ENCODE results near the gene SEMA7A. TPM values are rescaled to one million over a fixed set of nuclear protein-coding genes. Genes with fewer than 3 reads are reported as not detected.
"Not testable (repeated sequence)": the region's sequence is repeated elsewhere in the genome, so short reads cannot be mapped to it uniquely, and the experiment has no call there.

The SEMA7A gene
- total and polyA plus RNA-seq, 2 of the 4 experiments (the other 2 are of a cell fraction): 30.5 to 87.3 TPM

DNA sequence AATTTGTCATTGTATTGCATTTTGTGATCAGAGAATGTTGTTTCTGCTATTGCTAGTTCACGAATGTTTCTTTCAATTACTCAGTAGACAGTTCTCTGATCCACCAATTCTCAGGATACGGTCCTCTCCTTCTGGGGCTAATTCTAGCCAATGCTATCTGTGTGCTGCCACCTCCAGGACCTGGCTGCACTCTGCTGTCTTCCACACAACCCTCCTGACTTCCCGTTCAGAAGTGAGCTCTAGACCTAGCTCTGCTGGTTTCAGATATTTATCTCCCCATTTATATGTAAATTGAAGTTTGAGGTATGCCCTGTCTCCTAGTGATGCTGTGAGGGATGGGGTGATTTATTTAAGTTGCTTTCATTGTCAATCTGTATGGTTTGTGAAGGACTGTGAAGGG is 48.9 kb upstream of the SEMA7A start:
- H3K27me3 ChIP-seq (ENCODE audit: control insufficient read depth, insufficient read depth, low read length): no peaks in the 10 kb centered on the region
- no peak overlapping the region for H2BK120ac ChIP-seq (ENCODE audit: low read depth, low read length)
- no peak overlapping the region for H2AK9ac ChIP-seq (replicated peaks; ENCODE audit: low read depth, low read length, poor library complexity)
- no peak overlapping the region for H2AK5ac ChIP-seq (ENCODE audit: low read depth, low read length)
- no peak overlapping the region for H2BK15ac ChIP-seq (ENCODE audit: low read depth, low read length)
- no peaks in the 10 kb centered on the region for H3K4me1 ChIP-seq (ENCODE audit: control insufficient read depth, insufficient read depth, low read length)
- no peaks in the 10 kb centered on the region for H3K9me1 ChIP-seq (ENCODE audit: insufficient read depth, low read length)
- no peak overlapping the region for H2BK5ac ChIP-seq (ENCODE audit: low read depth, low read length, poor library complexity, severe bottlenecking)
- H3K56ac ChIP-seq (ENCODE audit: extremely low read depth, insufficient read depth, low read length): no peak overlapping the region
- no peak for TF ChIP-seq MXI1 (IDR thresholded peaks at IDR 0.05; ENCODE audit: borderline replicate concordance, low read depth, low read length)
- TF ChIP-seq RAD21 (IDR thresholded peaks at IDR 0.05; ENCODE audit: low read length): peak; percentile 14; the same call in 1 of the 2 replicates
- no peak for TF ChIP-seq MAZ (IDR thresholded peaks at IDR 0.05; ENCODE audit: borderline replicate concordance, low read depth, low read length)
- peak; percentile 5; the same call in 1 of the 2 replicates for TF ChIP-seq SMC3 (IDR thresholded peaks at IDR 0.05; ENCODE audit: low read depth, low read length)
- TF ChIP-seq FOS (IDR thresholded peaks at IDR 0.05; ENCODE audit: low read depth, low read length): no peak
- TF ChIP-seq, protein P1, sequence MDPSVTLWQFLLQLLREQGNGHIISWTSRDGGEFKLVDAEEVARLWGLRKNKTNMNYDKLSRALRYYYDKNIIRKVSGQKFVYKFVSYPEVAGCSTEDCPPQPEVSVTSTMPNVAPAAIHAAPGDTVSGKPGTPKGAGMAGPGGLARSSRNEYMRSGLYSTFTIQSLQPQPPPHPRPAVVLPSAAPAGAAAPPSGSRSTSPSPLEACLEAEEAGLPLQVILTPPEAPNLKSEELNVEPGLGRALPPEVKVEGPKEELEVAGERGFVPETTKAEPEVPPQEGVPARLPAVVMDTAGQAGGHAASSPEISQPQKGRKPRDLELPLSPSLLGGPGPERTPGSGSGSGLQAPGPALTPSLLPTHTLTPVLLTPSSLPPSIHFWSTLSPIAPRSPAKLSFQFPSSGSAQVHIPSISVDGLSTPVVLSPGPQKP (IDR thresholded peaks at IDR 0.05; ENCODE audit: borderline replicate concordance, low read depth, low read length): no peak
- H3K23ac ChIP-seq (ENCODE audit: low read depth, low read length): no peak overlapping the region
- no peak overlapping the region for H3K9ac ChIP-seq (ENCODE audit: low read depth, low read length)
- ChIA-PET CTCF (no interaction called here), POLR2A (ENCODE audit: unreplicated experiment) (no interaction called here)
- H3K18ac ChIP-seq (ENCODE audit: low read depth, low read length): no peak overlapping the region
- no peaks in the 10 kb centered on the region for H3K36me3 ChIP-seq (ENCODE audit: control insufficient read depth, insufficient read depth, low read length)
- ATAC-seq (ENCODE audit: low read depth) (no peak), DNase-seq (no peak)
- dilution Hi-C loops (cut with HindIII; ENCODE audit: low sequenced_read_pairs, unreplicated experiment): no loop called here
- in situ Hi-C loops (cut with MboI; ENCODE audit: low sequenced_read_pairs): no loop called here
- no peak overlapping the region for H4K8ac ChIP-seq (ENCODE audit: low read depth in 2 of 2, low read length in 2 of 2)
- no peak overlapping the region for H4K5ac ChIP-seq (ENCODE audit: low read depth, low read length)
- H2BK20ac ChIP-seq (ENCODE audit: low read depth, low read length): no peak overlapping the region
- H3K4ac ChIP-seq (ENCODE audit: low read depth, low read length): no peak overlapping the region
- intact Hi-C loops (cut with micrococcal nuclease): no loop called here
- no peaks in the 10 kb centered on the region for H3K79me1 ChIP-seq (ENCODE audit: low read depth in 1 of 2, low read length in 2 of 2)
- no peaks in the 10 kb centered on the region for H3K9me3 ChIP-seq (ENCODE audit: control insufficient read depth, insufficient read depth, low read length)
- no peak overlapping the region for H3K4me2 ChIP-seq (ENCODE audit: low read depth, low read length)
- H2AFZ ChIP-seq (replicated peaks; ENCODE audit: low read length, poor library complexity): no peak overlapping the region
- H4K20me1 ChIP-seq (ENCODE audit: insufficient read depth, low read length): no peaks in the 10 kb centered on the region
- BruUV-seq (replicated peaks): no TSS peak
- H3K4me3 ChIP-seq (ENCODE audit: insufficient read depth, low read depth, low read length): no peak overlapping the region
- no peak overlapping the region for H3K14ac ChIP-seq (replicated peaks; ENCODE audit: low read depth, low read length)
- H3K27ac ChIP-seq (ENCODE audit: insufficient read depth, low read length): no peak overlapping the region
- H4K91ac ChIP-seq (ENCODE audit: insufficient read depth, low read depth, low read length): no peak overlapping the region
- no CpG with 5 or more reads among the region's 3 CpGs for WGBS, 2 experiments (ENCODE audit: extremely low coverage in 2 of 2, insufficient read length in 1 of 2)

DNA sequence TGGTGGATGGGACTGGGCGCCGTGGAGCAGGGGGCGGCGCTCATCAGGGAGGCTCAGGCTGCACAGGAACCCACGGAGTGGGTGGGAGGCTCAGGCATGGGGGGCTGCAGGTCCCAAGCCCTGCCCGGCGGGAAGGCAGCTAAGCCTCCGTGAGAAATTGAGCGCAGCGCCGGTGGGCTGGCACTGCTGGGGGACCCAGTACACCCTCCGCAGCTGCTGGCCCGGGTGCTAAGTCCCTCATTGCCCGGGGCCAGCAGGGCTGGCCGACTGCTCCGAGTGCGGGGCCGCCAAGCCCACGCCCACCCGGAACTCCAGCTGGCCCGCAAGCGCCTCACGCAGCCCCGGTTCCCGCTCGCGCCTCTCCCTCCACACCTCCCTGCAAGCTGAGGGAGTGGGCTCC is 46.6 kb upstream of the SEMA7A start:
- H3K4me1 ChIP-seq (ENCODE audit: control insufficient read depth, insufficient read depth, low read length); H2AFZ ChIP-seq (replicated peaks; ENCODE audit: low read length, poor library complexity); H2BK15ac ChIP-seq (ENCODE audit: low read depth, low read length); BruUV-seq (replicated peaks); ATAC-seq (ENCODE audit: low read depth); H3K9me3 ChIP-seq (ENCODE audit: control insufficient read depth, insufficient read depth, low read length); H2BK5ac ChIP-seq (ENCODE audit: low read depth, low read length, poor library complexity, severe bottlenecking); H3K18ac ChIP-seq (ENCODE audit: low read depth, low read length); H3K36me3 ChIP-seq (ENCODE audit: control insufficient read depth, insufficient read depth, low read length); H3K9me1 ChIP-seq (ENCODE audit: insufficient read depth, low read length); H2BK20ac ChIP-seq (ENCODE audit: low read depth, low read length); H2BK120ac ChIP-seq (ENCODE audit: low read depth, low read length); H4K5ac ChIP-seq (ENCODE audit: low read depth, low read length); H3K4me3 ChIP-seq (ENCODE audit: insufficient read depth, low read depth, low read length); H4K8ac ChIP-seq (ENCODE audit: low read depth in 2 of 2, low read length in 2 of 2); in situ Hi-C loops (cut with MboI; ENCODE audit: low sequenced_read_pairs); H4K20me1 ChIP-seq (ENCODE audit: insufficient read depth, low read length); H3K4ac ChIP-seq (ENCODE audit: low read depth, low read length); H3K4me2 ChIP-seq (ENCODE audit: low read depth, low read length); H3K9ac ChIP-seq (ENCODE audit: low read depth, low read length); dilution Hi-C loops (cut with HindIII; ENCODE audit: low sequenced_read_pairs, unreplicated experiment); POLR2A ChIA-PET (ENCODE audit: unreplicated experiment); CTCF ChIA-PET; DNase-seq; H2AK9ac ChIP-seq (replicated peaks; ENCODE audit: low read depth, low read length, poor library complexity); H3K79me1 ChIP-seq (ENCODE audit: low read depth in 1 of 2, low read length in 2 of 2); intact Hi-C loops (cut with micrococcal nuclease); H3K27ac ChIP-seq (ENCODE audit: insufficient read depth, low read length); H3K23ac ChIP-seq (ENCODE audit: low read depth, low read length); H2AK5ac ChIP-seq (ENCODE audit: low read depth, low read length); H4K91ac ChIP-seq (ENCODE audit: insufficient read depth, low read depth, low read length); H3K27me3 ChIP-seq (ENCODE audit: control insufficient read depth, insufficient read depth, low read length); H3K56ac ChIP-seq (ENCODE audit: extremely low read depth, insufficient read depth, low read length); H3K14ac ChIP-seq (replicated peaks; ENCODE audit: low read depth, low read length): not testable (repeated sequence)
- 97% methylated on average over 6 of the region's 27 CpGs; no CpG with 5 or more reads in 1 of the 2 experiments for WGBS, 2 experiments (ENCODE audit: extremely low coverage in 2 of 2, insufficient read length in 1 of 2)
